HK-2 (cell line): ENCODE measurements around the gene ASIC5.

ENCODE experiments used
- DNase-seq: peaks from one replicate; pipeline ENCODE4 v3.0.0-alpha.2; 2018; ENCODE audit not compliant: unreplicated experiment

ASIC5 gene

GRCh38 chr4:155879767-155880166, 13.7 kb upstream of the ASIC5 start:
- no peak for DNase-seq

DNA sequence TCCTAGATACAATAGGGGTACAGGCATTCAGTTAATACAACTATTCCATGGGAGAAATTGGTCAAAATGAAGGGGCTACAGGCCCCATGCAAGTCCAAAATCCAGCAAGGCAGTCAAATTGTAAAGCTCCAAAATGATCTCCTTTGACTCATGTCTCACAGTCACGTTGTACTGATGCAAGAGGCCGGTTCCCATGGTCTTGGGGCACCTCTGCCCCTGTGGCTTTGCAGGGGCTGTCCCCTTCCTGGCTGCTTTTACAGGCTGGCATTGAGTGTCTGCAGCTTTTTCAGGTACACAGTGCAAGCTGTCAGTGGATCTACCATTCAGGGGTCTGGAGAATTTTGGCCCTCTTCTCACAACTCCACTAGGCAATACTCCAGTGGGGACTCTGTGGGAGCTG, 12.5 kb upstream of the ASIC5 start:
- no peak for DNase-seq

GRCh38 chr4:155877971-155878370, 11.9 kb upstream of the ASIC5 start:
- DNase-seq: no peak

DNA sequence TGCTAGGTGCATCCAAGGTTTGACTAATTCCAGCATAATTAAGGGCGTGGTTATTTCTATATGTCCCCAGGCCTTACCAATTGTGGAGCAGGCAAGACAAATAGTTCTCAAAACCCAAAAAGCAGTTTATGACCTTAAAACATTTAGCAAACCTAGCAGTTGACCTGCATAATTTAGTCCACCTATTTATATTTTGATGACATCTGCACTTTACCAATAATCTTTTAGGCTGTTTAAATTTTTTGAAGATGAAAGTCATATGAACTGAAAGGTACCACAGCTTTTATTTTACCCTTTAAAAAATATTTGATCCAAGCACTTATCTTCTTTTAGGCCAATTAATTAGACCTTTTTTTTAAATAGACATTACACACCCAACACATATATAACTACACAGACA, 9.8 kb upstream of the ASIC5 start:
- DNase-seq: no peak

DNA sequence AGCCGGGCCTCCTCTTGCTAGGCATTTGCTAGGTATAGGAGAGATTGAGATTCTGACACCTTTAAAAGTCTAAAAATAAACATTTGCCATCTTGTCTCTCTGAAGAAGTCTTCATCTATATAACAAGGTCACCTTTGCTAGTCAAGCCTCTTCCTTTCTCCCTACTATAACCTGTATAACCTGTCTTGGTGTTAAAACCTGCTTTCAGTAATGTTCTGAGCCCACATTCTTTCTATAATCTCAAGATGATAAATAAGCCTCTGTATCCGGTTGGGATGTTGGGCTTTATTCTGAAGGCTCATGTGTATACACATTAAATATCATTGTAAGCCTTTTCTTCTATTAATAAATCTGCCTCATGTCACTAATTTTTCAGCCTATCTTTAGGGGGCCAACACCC, 10.2 kb downstream of the ASIC5 start:
- DNase-seq: no peak

DNA sequence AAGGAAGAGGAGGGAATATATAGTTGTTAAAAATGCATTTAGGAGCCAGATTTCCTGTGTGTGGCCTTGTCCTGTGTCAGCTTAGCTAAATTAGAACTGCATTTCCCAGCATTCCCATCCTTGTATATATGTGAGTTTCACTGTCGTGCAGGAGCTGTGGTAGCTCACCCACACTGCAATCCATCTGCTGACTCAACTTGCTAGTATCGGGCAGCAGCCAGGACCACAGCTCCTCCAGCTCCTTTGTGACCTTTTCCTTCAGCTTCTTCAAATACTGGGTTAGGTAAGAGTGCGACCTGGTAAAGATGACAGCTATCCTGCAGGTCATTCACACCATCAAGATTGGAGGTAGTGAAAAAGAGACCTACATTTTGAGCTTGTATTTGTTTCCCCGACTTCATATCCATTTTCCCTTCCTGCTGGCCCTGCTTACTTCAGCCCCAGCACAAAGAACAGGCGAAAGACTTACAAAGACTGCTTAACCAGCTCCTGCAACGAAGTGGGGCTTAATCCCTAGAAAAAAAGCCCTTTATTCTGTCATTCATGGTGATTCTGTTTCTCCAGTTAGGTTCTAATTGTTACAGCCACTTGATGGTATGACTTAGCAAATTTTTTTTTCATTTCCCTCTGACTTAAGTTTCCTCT, 11.4 kb downstream of the ASIC5 start:
- DNase-seq: no peak

DNA sequence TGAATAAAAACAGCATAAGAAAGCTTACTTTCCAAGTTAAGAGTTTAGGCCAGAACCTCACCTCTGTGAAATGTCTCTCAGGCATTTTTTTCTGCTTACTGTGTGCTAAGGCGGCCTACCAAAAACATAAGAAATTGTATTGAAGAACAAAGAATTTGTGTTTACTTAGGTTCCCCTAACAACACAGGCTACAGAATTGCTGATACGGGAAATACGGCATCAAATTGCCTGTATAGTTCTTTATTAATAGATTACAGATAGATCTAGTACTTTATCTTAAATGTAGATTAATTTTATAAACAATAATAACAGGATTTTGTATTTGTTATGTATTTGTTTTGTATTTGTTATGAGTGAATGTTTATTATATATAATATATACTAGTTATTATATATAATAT, 12.9 kb downstream of the ASIC5 start:
- no peak for DNase-seq

- no peak for DNase-seq
Measured at GRCh38 chr4:155849042-155849441, 17.0 kb downstream of the ASIC5 start.

DNA sequence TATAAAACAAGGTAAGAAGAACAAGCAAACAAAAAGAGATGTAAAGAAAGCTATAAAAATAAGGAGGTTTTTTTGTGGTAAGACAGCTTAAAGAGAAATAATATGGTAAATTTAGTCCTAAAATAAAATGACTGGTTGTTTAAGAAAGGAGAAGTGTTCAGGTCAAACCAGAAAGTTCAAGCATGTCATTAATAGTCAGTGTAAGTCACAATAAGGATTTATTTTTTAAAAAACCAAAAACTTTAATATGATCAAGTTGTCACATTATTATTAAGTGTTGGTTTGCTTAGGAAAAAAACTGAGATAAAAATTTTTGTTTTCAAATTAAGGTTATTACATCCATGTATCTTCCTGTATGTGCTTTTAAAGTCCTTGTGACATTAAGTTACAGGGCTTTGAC, 19.1 kb downstream of the ASIC5 start:
- DNase-seq: no peak

DNA sequence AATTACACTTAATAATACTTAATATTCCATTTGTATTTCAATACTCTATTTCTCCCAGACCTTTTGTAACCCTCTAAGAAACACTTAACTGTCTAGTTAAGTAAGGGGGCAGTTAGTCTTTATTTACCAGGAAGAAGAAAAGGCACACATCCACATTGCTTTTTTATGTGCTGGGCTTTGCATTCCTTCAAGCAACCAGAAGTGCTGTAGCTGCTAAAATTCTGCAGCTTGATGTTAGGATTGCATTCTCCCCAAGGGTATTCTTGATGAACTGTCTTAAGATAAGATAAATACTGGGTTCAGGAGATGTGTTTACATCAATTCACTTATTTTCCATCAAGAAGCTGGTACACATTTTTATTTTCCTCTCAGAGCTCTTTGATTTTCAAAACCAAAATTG, 24.0 kb downstream of the ASIC5 start:
- DNase-seq: no peak

DNA sequence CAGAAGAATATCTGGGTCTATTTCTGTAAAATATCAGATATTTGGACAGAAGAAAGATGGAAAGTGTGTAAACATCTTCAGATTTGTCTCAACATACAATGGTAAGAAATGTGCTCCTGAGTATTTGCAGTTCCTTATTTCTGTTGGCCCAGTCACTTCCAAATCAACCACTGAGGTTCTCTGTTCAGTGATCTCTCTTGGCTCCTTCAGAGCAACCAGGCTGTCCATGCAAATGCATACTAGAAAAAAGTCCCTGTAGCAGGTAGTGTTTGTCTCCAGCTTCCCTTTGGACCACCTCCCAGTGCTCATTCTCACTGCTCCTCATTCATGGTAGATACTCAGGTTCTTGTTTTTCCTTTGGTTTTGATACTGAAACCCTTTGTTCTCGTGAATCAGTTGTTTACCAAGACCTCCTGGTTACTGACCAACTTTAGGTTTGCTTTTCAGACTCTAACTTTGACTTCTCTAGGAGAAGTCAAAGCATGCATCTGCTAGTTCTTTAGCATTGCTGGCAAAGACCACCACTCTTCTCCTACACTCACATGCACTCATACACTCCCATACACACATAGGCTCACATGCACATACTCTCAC, 28.8 kb downstream of the ASIC5 start:
- no peak for DNase-seq

DNA sequence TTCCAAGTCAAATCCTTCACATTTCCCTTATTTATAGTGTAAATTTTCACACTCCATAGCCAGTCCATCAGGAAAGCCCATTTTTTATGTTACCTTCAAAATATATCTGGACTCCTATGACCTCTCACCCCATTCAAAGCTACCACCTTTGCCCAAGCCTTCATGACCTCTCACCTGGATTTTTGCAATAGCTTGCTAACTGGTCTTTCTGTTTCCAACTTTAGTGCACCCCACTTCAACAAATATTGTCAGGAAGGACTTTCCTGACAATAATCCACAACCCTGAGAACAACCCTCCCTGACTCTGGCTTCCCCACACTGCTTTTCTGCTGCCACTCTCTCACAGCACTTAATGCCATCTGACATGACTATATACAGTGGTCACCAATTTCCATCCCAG, 33.4 kb downstream of the ASIC5 start:
- DNase-seq: no peak

DNA sequence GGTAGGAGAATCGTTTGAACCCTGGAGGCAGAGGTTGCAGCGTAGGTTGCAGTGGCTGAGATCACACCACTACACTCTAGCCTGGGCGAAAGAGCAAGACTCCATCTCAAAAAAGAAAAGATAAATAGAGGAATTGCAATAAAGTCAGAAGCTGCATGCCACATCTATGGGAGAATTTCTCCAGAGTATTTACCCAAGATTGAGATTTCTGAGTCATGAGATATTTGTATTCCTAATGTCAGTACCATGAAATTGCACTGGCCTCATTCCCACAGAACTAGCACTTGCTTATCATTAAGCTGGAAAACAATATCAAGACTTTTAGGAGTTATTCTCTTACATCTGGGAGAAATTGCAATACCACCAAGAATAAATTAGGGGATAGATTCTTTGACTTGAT, 37.4 kb downstream of the ASIC5 start:
- DNase-seq: no peak

- no peak for DNase-seq
Measured at GRCh38 chr4:155822572-155822971, 43.5 kb downstream of the ASIC5 start.

DNA sequence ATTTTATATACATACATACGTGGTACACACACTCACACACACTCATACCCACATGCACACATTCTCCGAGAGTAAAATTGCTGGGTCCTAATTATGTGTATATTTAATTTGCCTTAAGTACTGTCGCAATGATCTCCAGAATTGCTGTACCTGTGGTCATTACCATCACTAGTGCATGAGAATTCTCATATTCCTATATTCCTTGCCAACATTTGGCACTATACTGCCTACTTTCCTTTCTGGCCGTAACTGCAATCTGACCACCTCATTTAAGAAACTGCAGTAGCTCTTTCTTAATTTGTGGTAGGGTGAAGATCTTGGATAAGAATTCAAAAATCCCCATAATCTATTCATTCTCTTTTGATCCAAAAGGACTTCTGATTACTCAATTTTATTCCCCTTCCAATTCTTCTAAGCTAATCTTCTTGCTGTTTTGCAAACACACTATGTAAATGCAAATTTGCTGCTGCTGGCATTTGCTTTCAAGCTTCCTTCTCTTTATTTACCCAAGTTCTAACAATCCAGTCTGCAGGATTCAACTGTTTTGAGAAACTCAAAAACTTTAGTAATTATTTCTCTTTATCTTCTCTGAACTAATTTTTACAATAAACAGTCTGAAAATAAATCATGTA, 45.1 kb downstream of the ASIC5 start:
- no peak for DNase-seq

- no peak for DNase-seq
Measured at GRCh38 chr4:155819066-155819465, 47.0 kb downstream of the ASIC5 start.

DNA sequence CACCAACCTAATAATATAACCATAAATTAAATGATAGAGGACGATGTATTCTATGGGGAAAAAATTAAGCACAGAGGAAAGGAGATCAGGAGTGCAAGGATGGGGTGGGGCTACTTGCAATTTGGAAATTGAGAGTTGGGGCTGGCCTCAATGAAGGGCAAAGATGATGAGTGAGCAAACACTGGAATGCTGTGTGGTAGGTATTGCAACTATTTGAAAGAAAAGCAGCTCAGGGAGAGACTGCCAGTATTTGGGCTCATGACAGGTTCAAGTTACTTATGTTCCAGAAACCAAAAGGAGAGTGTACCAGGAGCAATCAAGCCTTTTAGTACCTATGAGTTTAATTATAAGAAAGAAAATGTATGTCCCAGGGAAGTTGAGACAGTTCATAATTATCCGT, 47.4 kb downstream of the ASIC5 start:
- no peak for DNase-seq

DNA sequence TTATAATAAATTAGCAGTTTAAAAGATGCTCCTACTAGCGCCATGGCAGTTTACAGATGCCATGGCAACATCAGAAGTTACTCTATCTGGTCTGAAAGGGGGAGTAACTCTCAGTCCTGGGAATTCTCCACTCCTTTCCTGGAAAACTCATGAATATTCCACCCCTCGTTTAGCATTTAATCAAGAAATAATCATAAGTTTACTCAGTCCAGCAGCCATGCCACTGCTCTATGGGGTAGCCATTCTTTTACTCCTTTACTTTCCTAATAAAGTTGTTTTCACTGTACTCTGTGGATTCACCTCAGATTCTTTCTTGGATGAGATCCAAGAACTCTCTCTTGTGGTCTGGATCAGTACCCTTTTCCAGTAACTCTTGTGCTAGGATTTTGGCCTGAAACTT, 55.0 kb downstream of the ASIC5 start:
- DNase-seq: no peak

DNA sequence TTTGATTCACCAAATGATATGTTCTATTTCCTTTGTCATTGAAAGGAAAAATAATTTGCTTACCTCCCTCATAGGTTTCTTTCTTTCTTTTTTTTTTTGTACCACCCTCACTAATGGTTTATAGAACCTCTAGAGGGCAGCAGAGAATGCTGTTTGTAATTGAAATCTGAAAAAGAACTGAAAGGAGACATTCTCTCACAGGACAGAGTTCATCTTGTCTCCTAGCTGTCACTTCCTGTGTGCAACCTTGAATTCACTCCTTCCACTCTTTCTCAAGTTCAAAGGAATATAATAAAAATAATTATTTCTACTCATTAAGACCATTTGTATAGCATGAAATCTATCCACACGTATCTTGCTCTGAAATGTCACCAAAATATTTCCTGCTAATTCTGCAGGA, 56.2 kb downstream of the ASIC5 start:
- DNase-seq: no peak

DNA sequence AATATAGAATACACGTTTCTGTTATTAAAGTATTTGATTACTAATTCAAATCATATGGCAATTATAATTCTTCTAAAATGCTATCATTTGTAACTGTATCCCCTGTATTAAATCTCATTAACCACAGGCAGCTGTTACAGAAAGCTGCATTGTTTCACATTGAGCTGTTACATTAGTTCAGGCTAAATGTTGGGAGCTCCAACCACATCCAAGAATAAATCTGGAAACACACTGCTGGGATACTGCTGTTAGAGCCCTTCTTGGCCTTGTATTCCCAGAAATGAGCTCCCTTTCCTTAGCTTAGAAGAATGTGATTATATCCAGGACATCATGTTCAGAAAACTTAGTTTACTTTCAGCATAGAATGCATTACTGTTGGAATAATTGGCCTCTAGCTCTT, 59.1 kb downstream of the ASIC5 start:
- no peak for DNase-seq

DNA sequence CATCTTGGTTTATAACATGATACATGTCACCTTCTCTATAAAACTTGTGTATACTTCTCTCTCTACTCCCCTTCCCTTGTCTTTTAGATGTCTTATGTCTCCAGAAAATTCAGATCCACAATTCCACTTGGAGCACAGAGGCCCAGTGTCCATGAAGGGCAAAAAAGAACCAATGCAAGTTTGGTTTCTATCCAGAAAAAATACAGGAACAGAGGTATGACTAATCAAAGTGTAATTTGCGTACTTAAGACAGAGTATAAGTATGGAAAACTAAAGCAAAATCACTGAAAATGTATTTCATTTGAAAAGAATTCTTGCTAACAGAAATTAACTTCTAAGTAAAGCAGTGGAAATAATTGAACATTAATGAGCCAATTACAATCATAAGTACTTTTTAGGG, 61.1 kb downstream of the ASIC5 start:
- no peak for DNase-seq

- DNase-seq: no peak
Measured at GRCh38 chr4:155802190-155802959, 63.7 kb downstream of the ASIC5 start.
